ENCODE data around the gene ZNF292.

DNA sequence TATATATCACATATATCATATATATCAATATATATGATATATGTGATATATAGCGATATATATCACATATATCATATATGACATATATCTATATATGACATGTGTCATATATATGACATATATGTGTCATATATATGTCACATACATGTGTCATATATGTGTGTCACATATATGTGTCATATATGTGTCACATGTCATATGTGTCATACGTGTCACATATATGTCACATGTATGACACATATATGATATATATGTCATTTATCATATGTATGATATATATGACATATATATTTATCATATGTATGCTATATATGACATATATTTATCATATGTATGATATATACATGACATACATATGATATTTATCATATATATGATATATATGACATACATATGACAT, 27.6 kb upstream of the ZNF292 start:
- TF ChIP-seq POLR2A (IDR thresholded peaks at IDR 0.05; ENCODE audit: low read length) (no peak), GATA1 (IDR thresholded peaks at IDR 0.05; ENCODE audit: low read depth, low read length) (no peak)

Data from erythroblast (primary cell).